Fibroblast of the aortic adventitia (primary cell): ENCODE measurements around the gene MTMR1. TPM values are rescaled to one million over a fixed set of nuclear protein-coding genes. Genes with fewer than 3 reads are reported as not detected.

Experiments used
- DNase-seq: peaks from one replicate; pipeline ENCODE4 v3.0.0-alpha.2; 2010; ENCODE audit warnings: low read depth
- H3K4me3 ChIP-seq: 2 replicates; pipeline ENCODE4 v1.5.1; 2011; ENCODE audit warnings: low read depth, mild to moderate bottlenecking, control low read depth, low read length, moderate library complexity
- CTCF ChIP-seq: IDR thresholded peaks from 2 replicates; pipeline ENCODE4 v1.5.1; 2011; ENCODE audit warnings: mild to moderate bottlenecking, low read length, control low read depth, inconsistent platforms; ENCODE audit not compliant: insufficient read depth
- total RNA-seq: library from RNA; depleted of rRNA; stranded (reverse); fragments of >200 nt; gene quantifications from 2 replicates; pipeline ENCODE4 v1.2.3, GENCODE V29; 2012; ENCODE audit warnings: low replicate concordance

Gene MTMR1
- total RNA-seq = 9.2 and 21.6 TPM in 2 replicates

- no peak for TF ChIP-seq CTCF
- DNase-seq = no peak
- H3K4me3 ChIP-seq = peak within 1 kb of the TSS; percentile 72
These were observed at the start of gene MTMR1 for GRCh38 chrX:150692831-150693724. Gene MTMR1, plus strand, starts transcription at chrX:150693396. Its CDS starts 135 bp downstream, at chrX:150693531.

- H3K4me3 ChIP-seq = no peak overlapping the region
- DNase-seq = no peak
- no peak for TF ChIP-seq CTCF
These were observed 49.2 kb upstream of the MTMR1 start for GRCh38 chrX:150643958-150644357.

GRCh38 chrX:150644422-150644821 is 48.8 kb upstream of the MTMR1 start:
- TF ChIP-seq CTCF = no peak
- no peak overlapping the region for H3K4me3 ChIP-seq
- no peak for DNase-seq

GRCh38 chrX:150647331-150647730 is 45.9 kb upstream of the MTMR1 start:
- no peak for DNase-seq
- no peak overlapping the region for H3K4me3 ChIP-seq
- TF ChIP-seq CTCF = no peak

- no peak overlapping the region for H3K4me3 ChIP-seq
- DNase-seq = no peak
- no peak for TF ChIP-seq CTCF
These were observed 44.8 kb upstream of the MTMR1 start for GRCh38 chrX:150648296-150648940.

- H3K4me3 ChIP-seq = no peak overlapping the region
- TF ChIP-seq CTCF = no peak
- peak; percentile 69 for DNase-seq
These were observed 43.9 kb upstream of the MTMR1 start for GRCh38 chrX:150649096-150649870.
